CD4-positive, alpha-beta T cell treated with Interleukin-17A for 4 hours (primary cell): Measurements from ENCODE around the gene CYFIP2.

Source experiments
- DNase-seq: peaks from one replicate; pipeline ENCODE4 v3.0.0-alpha.2; 2020; ENCODE audit warnings: mixed read lengths

The CYFIP2 gene

DNA sequence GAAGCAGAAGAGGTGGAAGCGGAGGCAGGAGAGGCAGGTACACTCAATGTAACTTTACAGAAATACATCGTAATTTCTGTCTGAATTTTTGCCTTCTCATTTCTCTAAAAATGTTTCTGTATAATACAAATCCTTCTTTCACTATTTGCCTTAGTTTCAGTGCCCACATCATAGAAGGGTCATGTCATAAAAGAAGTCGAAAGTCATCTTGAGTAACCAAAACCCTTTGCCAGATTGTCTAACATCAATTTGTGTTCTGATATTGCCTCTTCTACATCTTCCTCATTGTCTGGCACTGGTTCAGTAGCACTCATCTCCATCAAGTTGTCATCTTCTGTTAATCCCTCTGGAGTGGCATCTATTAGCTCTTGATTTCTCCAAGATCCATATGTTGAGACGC lies 6.2 kb upstream of the CYFIP2 start:
- DNase-seq = no peak

DNA sequence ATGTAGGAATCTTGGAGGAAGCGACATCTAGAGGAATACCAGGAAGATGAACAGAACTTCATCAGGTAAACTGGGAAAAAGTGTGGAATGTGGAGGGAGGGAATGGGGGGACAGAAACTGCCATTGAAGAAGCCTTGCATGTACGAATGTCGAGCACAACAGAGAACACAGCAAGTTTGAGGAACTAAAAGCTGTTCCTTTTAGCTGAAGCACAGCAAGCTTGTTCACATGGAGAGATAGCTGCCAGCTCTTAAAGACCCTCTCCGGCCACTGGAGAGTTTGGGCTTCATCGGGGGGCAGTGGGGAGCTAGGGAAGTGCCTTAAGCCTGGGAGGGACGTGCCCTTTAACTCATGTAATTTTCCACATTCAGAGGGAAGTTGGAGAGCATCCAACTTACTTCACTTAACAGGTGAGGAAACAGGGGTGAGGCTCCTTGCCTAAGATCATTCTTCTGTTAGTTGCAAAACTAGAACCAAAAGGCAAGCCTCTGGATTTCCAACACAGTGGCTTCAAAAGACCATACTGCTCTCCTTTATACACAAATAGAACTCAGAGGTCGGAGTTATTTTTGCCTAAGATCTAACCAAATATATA lies 2.3 kb upstream of the CYFIP2 start:
- DNase-seq = no peak

DNA sequence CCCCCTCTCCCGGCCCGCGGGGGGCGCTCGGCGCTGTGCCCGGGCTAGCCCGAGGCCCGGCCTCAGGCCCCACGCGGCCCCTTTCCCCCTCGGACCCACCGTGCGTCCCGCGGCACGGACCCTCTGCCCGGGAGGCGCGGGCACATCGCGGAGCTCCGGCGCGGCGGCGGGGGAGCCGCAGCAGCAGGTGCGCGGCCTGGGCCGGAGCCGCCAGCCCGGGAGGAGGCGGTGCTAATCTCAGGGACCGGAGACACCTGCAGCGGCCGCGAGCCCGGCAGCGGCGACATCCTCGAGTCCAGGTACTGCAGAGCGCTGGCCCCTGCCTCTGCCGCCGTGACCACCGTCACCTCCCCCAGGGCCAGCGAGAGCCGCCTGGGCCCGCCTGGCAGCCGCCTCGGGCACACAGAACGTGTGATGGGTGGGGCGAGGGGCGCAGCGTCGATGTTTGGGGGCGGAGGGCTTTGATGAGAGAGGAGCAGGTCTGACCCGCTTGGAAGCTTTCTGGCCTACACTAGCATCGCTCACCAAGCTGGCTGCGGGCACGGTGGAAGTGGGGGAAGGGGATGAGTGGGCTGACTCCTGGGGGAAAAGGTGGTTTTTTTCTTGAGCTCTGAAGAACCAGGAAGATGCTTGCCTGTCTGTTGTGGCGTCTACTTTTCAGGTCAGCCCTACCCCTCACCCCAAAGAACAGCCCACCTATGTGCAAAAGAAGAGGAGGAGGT lies 524 bp downstream of the CYFIP2 start:
- DNase-seq = peak; percentile 64

DNA sequence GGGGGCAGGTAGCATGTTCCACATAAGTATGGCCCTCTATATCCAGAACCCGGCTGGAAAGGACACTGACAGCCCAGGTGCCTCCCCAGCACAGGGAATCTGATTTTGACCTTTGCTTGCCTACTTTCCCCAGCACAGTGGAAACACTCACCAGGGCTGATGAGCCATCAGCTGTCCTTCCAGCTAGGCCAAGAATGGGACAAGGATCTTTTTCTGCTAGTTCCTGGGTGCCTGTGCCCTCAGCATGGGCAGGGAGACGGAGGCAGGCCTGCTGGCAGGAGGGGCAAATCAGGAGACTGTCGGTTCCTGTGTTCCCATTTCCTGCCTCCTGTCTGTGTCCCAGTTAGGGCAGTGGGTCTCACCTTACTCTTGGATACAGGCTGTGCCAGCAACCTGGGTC lies 1.1 kb downstream of the CYFIP2 start:
- no peak for DNase-seq

DNA sequence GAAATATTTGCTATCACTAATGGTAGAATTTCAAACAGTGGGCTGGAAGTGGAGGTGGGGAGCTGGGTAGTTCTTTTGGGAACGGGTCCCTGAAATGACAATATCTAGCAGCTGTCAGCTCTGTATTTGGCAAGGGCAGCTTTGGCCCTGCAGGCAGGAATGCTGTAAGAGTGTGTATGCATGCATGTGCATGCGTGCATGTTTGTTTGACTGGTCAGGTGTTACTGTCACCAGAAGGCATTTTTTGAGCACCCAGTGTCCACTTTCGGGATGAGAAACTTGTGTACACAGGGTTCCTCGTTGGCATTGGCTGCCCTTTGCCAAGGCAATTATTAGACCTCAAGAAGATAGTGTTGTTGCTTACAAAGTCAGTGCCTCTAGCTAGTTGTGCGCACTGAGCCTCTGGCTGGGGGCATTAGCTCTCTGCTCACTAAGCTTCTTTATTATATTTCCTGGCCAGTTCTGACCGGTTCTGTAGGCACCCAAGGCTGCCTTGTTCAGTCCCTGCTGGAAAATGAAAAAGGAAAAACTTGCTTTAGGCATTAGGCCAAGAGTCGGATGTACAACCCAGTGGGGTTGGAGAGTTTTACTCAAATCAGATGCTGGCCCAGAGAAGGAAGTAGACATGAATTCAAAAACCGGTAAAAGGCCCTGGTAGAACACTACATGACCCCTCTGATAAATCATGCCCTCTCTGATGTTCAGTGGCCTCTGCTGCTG lies 2.0 kb downstream of the CYFIP2 start:
- no peak for DNase-seq

DNA sequence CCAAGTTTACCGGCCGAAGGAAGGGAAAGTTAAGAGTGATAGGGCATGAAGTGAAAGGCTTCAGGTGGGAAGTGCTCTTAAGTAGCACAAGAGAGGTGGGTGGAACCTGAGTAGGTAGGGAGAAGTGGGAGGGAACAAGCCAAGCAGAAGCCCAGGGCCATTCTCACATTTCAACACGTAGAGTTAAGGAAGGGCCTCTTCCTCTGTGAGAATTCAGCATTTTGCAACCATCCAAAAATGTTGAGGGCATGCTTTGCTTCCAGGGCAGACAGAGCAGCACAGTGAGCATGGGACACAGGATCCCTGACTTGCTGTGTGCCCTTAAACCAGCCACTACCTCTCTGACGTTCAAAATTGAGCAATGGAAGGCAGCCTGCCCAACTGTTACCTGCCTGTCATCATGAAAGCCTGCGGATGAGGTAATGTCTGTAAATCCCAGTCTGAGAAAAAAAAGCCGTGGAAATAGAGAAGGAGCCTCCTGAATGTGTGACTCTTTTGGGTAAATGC lies 3.3 kb downstream of the CYFIP2 start:
- peak; percentile 45 for DNase-seq

DNA sequence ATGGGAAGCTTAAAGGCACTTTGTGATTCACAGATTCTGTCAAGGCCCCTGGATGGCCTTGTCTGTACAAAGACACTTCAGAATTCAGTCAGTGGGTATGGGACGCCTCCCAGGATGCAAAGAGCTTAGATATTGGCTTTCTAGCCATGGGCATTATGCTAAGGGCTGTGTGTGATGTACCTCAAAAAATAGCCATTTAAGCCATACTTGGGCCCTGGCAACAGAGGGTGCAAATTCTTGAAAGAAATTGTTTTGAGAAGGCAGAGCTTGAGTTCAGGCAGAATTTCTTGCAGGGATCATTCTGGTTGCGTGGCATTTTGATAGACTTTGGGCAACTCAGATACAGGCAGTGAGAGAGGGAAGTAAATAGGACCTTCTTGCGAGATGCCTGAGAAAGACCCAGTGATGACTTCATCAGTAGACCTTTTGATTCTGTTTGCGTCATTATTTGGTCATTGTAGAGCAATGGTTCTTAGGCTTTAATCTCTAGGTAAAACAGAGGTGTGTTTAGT lies 3.9 kb downstream of the CYFIP2 start:
- DNase-seq = no peak

DNA sequence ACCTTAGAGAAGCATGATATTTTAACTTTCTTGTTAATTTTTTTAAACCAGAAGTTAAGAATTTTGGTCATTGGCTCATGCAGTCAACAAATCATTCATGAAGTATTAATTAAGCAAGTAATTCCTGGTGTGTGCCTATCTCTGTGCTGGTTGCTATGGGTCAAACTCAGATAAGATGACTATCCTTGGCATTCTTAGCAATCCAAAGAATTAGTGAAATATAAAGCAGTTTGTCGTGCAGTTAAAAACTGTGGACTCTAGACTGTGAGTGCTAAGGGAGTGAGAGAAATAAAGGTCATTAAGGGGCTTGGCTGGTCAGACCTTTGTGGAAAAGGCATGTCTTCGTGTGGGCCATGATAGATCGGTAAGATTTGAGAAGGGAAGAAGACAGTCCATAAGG lies 4.8 kb downstream of the CYFIP2 start:
- DNase-seq = no peak

DNA sequence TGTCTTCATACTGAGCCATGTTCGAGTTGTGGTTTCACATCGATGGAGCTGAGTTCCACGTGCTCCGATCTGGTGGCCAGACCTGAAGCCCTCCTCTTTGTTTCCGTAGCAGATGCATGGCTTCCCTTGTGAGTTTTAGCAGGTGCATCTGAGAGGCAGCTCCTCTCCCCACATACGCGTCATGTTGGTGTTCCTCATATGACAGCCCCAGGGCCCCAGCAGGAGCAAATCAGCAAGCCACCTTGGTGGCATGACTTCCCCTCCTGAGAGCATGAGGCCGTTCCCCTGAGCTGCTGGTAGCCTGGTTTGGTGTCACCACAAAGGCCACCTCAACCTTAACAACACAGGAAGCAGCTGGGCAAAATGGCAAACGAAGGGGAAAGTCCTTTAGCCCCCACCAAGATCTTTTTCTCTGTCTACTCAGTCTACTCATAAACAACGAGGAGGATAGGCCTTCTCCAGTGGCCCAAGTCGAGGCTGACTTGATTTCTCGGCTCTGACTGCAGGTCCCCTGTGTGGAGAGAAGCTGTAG lies 5.9 kb downstream of the CYFIP2 start:
- DNase-seq = peak; percentile 86

DNA sequence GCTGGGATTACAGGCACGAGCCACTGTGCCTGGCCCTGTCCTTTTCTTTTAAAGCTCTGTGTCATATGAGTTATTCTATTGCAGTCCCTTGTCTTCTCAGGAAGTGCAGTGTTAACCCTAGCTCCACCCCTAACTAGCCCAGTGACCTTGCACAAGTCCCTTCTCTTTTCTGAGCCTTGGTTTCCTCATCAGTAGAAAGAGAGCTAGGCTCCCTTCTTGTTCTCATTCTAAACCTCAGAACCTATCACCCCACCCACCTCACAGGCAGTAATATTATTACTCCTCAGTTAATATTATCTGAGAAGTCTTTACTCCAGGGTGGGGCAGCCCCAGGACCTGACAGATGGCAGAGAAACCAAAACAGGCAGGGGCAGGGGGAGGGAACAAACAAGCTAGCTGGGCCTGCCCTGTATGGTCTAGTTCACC lies 7.2 kb downstream of the CYFIP2 start:
- DNase-seq = peak; percentile 27

DNA sequence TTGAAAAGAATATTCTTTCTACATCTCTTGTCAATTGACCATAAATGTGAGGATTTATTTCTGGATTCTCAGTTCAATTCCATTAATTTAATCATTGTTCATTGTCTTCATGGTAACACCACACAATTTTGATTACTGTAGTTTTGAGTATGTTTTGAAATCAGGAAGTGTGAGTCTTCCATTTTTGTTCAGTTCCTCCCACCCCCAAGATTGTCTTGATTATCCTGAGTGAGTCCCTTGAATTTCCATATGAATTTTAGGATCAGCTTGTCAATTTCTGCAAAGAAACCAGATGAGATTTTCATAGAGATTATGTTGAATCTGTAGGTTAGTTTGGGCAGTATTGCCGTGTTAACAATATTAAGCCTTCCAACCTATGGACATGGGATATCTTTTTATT lies 9.5 kb downstream of the CYFIP2 start:
- no peak for DNase-seq

DNA sequence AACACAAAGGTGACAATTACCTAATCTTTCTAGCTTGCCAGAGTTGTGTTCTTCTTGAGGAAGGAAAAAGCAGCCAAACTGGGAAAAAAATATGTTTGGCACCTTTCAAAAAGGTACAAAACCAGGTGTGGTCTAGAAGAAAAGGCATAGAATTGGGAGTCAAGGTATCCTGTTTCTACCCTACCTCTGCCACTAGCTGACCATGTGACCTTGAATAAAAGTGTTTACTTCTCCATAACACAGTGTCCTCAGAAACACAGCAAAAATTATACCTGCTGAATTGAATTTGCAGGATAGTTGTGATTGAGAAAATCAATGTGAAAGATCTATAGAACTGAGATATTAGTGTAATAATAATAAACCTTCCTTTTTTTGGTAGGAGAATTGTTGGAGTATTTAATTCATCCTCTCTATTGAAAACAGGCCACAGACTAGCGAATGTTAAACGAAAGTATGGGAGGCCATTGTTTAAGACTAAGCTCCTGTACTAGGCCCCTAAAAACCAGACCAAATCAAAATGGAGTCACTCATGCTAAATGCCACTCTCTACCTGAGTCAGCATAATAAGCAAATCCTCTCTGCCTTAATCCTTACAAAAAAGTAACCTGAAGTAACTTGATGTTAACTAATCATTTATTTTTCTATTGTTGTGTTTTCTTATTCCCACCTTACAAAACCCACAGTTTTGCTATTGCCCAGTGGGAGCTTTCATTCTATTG lies 12.6 kb downstream of the CYFIP2 start:
- DNase-seq = no peak

DNA sequence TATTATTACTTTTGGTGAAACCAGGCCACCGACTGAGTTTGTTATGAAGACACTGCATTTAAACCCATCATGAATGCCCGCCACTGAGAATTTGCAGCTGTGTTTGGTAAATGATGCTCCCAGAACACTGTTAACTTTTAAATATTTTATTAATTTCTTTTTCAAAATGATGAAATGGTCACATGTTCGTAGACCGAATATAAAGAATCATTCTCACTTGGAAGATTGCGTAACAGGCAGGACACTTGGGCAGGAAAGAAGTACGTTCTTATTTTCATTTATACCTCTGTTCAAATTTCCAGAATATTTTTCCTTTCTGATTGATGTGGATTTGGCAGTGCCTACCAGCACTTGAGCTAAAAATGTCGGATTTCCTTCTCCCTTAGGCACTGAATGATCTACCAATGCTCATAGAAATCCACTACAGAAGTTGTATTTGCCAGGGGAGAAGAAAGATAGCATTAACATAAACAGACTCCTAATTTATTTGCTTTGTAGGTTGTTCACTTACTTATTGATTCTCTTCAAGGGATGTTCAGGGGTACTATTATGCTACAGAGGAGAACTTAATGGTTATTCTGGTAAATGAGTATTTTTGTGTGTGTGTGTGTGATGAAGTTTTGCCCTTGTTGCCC lies 13.8 kb downstream of the CYFIP2 start:
- DNase-seq = no peak

DNA sequence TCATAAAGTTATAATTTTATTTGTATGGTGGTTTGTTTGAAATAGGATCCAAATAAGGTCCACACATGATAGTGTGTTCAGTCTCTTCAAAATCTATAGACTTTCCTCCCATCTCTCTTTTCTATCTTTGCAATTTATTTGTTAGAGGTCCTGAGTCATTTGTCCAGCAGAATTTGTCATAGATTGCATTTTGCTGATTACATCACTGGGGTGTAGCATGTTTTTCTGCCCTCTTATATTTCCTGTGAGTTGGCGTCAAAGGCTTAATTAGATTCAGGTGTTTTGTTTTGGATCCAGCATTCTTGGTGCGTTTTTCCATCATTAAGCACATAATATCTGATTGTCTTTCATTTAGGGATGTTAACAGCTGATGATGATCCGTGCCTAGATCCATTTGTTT lies 15.0 kb downstream of the CYFIP2 start:
- no peak for DNase-seq

DNA sequence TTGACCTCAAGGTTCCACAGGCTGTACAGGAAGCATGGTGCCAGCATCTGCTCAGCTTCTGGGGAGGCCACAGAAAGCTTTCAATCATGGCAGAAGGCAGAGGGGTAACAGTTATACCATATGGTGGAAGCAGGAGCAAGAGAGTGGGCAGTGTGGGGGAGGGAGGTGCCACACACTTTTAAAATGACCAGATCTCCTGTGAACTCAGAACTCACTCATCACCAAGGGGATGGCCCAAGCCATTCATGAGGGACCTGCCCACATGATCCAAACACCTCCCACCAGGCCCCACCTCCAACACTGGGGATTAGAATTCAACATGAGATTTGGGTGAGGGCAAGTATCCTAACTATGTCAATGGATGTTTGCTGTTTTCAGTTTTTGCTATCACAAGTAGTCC lies 16.2 kb downstream of the CYFIP2 start:
- no peak for DNase-seq

DNA sequence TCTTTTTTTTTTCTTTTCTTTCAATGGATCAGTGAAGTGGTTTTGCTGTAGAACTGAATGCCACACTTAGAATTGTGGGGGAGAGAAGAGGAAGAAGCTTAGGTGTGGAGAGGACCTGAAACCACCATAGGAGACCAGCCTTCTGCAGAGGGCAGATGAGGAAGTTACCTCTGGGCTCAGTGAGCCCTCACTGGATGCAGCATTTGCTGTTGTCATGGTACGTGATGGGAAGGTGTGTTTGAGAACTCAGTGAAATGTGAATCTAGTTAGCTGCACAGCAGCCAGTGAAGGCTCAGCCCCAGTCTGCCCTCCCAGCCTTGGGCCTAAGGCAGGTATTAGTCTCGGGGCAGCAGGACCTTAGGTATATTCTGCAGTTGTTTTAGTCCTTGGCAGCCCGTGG lies 17.5 kb downstream of the CYFIP2 start:
- DNase-seq = peak; percentile 50

DNA sequence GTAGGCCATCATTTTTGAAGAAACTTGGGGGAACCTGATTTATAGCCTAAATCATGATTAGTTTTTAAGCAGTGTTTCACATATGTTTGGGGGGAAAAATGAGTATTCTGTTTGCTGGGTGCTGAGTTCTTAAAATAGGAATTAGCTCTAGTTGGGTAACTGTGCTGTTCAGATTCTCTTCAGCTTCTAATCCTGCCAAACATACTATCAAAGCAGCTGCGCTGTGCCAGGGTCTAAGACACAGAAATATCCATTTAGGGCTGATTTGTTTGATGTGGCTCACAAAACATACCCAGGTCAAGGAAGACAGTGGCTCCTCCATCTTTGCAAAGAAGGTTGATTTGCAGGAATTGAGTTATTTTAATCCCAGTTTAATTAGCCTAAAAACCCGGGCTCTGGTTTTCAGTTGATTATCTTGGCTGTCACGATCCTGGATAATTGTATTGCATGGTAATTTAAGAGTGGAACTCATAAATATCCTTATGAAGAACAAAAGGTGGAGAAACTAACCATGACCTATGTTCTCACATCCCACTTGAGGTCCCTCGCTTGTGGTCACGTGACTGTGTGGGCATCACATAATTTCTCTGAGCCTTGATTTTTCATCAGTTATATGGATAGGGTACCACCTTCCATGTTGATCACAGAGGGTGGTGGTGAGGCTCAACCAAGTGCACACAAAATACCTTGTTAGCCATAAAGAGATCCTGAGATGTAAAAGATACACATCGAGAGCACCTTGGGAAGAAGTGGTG lies 18.7 kb downstream of the CYFIP2 start:
- no peak for DNase-seq

DNA sequence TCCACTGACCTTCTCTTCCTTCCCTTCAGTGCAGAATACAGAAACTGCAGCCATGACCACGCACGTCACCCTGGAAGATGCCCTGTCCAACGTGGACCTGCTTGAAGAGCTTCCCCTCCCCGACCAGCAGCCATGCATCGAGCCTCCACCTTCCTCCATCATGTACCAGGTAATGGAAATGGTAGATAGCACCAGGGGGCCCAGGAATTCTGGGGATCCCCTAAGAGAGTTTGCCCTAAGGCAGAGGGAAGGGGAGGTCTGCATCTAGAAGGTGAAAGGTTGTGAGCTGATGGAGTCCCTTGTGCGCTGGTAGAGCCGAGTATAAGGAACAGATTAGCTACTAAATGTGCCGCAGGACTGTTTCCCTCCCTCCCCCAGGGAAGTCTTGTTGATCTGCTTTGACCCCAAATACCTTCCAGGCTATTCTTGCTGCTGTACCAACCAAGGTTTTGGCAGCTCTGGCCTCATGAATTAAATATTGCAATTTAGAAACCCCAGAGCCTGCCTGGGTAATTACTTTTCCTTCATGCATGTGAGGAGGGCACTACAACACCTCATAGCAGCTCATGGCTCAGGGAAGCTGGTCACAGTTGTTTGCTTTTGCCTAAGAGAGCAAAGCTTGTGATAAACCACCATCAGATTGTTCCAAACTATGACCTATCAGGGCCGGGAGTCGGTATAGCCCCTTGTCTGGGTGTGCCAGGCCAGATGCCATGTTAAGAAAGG lies 19.6 kb downstream of the CYFIP2 start:
- DNase-seq = no peak

DNA sequence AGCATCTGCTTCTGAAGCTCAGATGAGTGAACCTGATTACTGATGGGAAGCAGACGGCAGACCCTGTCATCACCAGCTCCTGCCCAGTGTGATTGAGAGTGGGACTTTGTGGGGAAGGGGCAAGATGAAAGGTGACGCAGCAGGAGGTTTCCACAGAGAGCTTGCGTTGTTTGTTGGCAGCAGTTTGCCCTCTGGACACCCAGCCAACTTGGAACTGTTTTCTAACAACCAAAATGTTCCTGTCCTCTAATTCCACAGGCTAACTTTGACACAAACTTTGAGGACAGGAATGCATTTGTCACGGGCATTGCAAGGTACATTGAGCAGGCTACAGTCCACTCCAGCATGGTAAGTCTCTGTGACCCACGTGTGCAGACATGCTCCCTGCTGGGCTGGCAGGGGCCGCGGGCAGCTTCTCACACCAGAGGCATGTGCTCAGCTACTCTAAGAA lies 20.9 kb downstream of the CYFIP2 start:
- DNase-seq = no peak

DNA sequence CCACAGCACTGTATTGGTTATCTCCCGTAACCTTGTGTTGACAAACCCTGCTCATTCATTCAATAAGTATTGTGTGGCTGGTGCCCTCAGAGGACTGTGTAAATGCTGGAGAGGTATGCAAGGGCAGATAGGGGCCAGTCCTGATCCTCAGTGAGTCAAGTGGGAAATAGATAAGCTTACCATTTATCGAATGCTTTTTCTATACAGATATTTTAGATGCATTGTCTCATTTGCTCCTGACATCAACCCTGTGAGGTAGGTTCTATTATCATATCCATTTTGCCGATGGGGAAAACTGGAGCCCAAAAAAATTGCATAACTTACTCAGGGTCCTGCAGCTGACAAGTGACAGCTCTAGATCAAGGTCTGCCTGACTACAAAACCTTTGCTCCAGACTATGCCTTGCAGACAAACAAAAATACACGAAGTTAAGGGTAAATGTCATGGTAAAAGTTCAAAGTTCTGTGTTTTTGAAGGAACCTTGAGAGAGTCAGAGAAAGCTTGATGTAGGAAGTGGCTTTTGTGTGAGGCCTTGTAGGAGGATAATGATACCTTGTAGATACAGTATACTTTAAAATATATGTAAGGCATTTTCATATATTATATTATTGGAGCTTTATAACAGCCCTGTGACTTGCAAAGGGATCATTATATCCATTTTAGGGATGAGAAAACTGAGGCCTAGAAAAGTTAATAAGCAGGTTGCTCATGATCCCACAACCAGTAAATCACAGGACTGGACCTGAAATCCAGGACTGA lies 22.7 kb downstream of the CYFIP2 start:
- no peak for DNase-seq
